Measurements from ENCODE around the gene ARMH3. TPM values are rescaled to one million over a fixed set of nuclear protein-coding genes. Genes with fewer than 3 reads are reported as not detected.
A peak's percentile ranks its signal among the peaks of the same experiment; 100 is the strongest.

The ARMH3 gene
- polyA plus RNA-seq, 6 donors from 2014 or later, result 29.9 to 56.9 (median 46.8) TPM

DNA sequence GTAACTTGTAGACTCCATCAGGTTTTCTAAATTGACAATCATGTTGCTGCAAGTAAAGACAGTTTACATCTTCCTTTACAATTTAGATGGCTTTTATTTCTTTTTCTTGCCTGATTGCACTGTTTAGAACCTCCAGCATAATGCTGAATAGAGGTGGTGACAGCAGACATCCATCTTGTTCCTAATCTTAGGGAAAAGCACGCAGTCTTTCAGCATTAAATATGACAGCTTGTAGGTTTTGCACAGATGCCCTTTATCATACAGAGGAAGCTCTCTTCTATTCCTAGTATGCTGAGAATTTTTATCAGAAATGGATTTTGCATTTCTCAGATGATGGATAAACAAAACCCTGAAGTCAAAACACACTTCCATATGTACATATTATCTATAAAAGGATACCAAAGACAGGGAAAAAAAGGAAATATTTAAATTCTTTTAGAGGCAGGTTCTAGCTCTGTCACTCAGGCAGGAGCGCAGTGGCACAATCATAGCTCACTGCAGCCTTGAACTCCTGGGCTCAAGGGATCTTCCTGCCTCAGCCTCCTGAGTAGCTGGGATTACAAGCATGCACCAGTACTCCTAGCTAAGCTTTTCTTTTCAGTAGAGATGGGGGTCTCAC, 143.3 kb downstream of the ARMH3 start:
- peak overlapping the region in 1 of 6 donors; percentile 42 for H3K27ac Mint-ChIP-seq
- no peak overlapping the region for H3K4me3 Mint-ChIP-seq
- no peaks in the 10 kb centered on the region for H3K9me3 Mint-ChIP-seq

DNA sequence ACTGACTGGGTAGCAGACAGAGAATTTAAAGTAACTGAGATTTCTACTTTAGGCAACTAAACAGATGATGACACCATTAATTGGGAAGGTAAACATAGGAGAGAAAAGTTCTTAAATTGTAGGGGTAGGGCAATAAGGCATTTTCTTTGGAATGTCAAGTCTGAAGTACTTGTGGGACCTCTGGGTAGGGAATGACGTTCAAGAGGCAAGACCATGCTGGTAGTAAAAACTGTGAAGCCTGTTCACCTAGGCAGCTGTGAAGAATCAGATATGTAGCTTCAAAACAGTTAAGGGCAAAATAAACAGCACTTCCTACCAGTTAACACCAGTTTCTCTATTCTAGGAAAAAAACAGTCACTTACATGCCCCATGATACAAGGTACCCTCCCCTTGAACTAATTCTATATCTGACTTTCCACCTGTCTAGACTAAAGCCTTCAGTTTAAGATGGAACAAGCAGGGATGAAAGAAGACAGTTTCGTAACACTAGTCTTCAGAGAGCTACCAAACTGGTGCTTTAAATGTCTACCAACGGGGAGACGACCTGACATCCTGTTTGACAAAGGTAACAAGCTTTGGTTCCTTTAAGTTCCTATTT, 149.3 kb downstream of the ARMH3 start:
- H3K36me3 Mint-ChIP-seq, result peaks cover 0 to 13% of the 10 kb centered on the region in 2 donors
- peak overlapping the region; percentile 31 to 74 (median 58) for H3K27ac Mint-ChIP-seq
- H3K4me3 Mint-ChIP-seq, result peak overlapping the region in 2 of 8 donors; percentile 45 to 54
- H3K9me3 Mint-ChIP-seq, result no peaks in the 10 kb centered on the region
- no peaks in the 10 kb centered on the region for H3K27me3 Mint-ChIP-seq
- no peak for ATAC-seq (ENCODE audit: low read depth in 2 of 2)
- DNase-seq, result no peak
- peaks cover 48 to 79% (median 56%) of the 10 kb centered on the region in 3 donors for H3K4me1 Mint-ChIP-seq

More for the DNA sequence above, 143.3 kb downstream of the ARMH3 start:
- peaks cover 0 to 8% of the 10 kb centered on the region in 2 donors for H3K36me3 Mint-ChIP-seq
- no peaks in the 10 kb centered on the region for H3K27me3 Mint-ChIP-seq
- ATAC-seq (ENCODE audit: low read depth in 2 of 2), result no peak
- peaks cover 21 to 53% (median 22%) of the 10 kb centered on the region in 3 donors for H3K4me1 Mint-ChIP-seq
- DNase-seq, result no peak

DNA sequence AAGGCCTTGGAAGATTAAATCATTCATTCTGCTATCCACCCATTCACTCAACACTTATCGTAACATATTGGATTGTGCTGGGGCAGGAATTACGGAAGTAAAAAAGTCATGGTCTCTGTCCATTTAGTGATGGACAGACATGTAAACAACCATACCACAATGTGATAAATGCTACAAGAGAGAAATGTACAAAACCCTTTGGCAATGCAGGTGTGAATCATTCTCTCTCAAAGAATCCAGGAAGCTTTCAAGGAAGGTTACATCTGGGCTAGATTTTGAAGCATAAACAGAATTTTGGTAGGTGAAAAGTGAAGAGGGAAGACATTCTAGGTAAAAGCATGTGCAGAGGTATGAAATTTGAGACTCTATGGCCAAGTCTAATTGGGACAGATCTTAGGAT, 150.7 kb downstream of the ARMH3 start:
- ATAC-seq (ENCODE audit: low read depth in 2 of 2) (no peak), DNase-seq (no peak)
- H3K27me3 Mint-ChIP-seq, result no peaks in the 10 kb centered on the region
- H3K4me1 Mint-ChIP-seq, result peaks cover 62 to 85% (median 71%) of the 10 kb centered on the region in 3 donors
- peak overlapping the region in 3 of 6 donors; percentile 46 to 89 (median 49) for H3K27ac Mint-ChIP-seq
- H3K36me3 Mint-ChIP-seq, result peaks cover 0 to 9% of the 10 kb centered on the region in 2 donors
- no peak overlapping the region for H3K4me3 Mint-ChIP-seq
- no peaks in the 10 kb centered on the region for H3K9me3 Mint-ChIP-seq

DNA sequence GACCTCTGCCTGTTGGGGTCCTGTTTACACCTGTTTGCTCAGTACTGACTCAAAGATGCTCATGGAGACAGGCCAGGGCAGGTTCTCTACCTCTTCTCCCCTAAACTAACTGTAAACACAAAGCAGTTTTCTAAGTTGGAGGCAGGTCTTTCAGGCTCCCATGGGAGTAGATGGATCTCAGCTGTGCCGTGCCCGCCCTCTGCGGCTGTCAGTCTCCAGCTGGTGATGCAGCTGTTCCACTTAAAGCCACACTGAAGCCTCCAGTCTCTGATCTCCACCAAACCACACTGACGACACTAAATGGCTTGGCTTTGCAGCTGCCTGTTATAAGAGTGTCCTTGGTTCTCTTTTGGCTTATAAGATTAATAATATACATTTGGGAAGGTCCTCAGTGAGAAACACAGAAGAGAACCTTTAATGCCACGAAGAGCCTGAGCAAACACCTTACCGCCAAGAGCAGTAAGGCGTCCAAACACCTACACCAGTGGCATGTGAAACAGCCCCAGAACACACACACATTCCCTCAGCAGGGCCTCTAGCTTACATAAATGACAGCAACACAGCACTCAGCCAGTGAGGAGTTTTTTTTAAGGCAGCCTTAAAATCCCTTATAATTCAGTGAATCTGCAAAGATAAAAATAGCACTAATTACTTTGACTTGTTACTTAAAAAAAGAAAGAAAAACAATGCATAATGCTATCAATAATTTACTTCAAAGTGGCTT, 152.0 kb downstream of the ARMH3 start:
- Mint-ChIP-seq H3K4me1 (peaks cover 61 to 87% (median 76%) of the 10 kb centered on the region in 3 donors), H3K9me3 (no peaks in the 10 kb centered on the region), H3K27ac (peak overlapping the region; percentile 69 to 98 (median 95)), H3K36me3 (peaks cover 0 to 5% of the 10 kb centered on the region in 2 donors), H3K4me3 (peak overlapping the region; percentile 25 to 79 (median 70)), H3K27me3 (no peaks in the 10 kb centered on the region)
- ATAC-seq (ENCODE audit: low read depth in 2 of 2), result peak; percentile 77 to 82
- DNase-seq, result peak; percentile 69

DNA sequence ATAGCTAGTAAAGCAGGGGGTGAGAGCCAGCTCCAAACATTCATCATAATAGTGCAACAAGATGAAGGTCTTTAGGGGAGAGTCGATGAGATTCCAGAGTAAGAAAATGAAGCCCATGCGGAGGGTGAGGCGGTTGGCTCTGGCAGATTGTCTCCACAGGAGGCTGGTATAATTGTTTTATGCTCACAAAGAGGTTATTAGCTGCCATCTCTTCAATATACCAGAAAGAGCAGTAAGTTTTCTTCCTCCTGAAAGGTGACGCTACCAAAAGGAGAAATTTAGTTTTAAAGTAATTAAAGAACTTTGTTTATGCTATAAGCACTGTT, 153.2 kb downstream of the ARMH3 start:
- no peak for ATAC-seq (ENCODE audit: low read depth in 2 of 2)
- H3K4me1 Mint-ChIP-seq, result peaks cover 61 to 96% (median 84%) of the 10 kb centered on the region in 3 donors

DNA sequence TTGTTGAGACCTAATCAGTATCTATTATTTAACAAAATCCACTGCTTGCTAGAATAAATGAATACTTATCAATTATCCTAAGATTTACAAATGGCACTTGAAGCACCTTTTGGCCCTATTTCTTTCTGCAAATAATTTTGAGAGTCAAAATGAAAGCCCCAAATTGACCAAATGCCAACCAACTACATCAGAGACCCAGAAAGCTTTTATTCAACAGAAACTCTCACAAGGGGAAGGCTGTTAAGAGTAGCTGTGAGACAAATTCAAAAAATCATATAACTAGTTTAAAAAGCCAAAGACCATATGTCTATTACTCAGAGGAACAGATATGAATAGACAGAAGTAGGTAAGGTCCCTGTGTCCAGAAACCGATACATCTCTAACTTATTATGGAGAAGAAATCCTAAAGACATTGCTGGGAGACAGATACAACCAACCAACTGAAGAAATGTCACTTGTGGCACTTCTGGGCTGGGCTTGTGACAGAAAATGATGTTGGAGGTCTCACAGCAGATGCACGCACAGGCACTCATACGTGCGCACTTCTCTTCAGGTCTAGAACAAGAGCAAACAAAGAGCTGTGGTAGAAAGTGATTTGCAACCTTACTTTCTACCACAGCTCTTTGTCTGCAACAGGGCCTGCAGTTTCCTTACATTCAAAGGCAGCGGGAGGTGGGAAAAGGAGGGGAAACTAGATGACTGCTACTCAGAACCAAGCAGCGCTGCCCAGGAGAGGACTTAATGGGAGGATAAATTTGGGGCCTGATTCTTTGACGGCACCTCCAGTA, 153.7 kb downstream of the ARMH3 start:
- H3K4me3 Mint-ChIP-seq, result peak overlapping the region in 4 of 8 donors; percentile 8 to 80 (median 70)
- H3K4me1 Mint-ChIP-seq, result peaks cover 66 to 96% (median 90%) of the 10 kb centered on the region in 3 donors
- peak overlapping the region; percentile 89 to 98 (median 98) for H3K27ac Mint-ChIP-seq

More for the DNA sequence above, 153.2 kb downstream of the ARMH3 start:
- H3K27me3 Mint-ChIP-seq, result no peaks in the 10 kb centered on the region
- H3K4me3 Mint-ChIP-seq, result peak overlapping the region in 3 of 8 donors; percentile 10 to 66 (median 17)
- peaks cover 0 to 5% of the 10 kb centered on the region in 2 donors for H3K36me3 Mint-ChIP-seq
- no peaks in the 10 kb centered on the region for H3K9me3 Mint-ChIP-seq
- DNase-seq, result no peak
- peak overlapping the region in 5 of 6 donors; percentile 41 to 98 (median 89) for H3K27ac Mint-ChIP-seq

DNA sequence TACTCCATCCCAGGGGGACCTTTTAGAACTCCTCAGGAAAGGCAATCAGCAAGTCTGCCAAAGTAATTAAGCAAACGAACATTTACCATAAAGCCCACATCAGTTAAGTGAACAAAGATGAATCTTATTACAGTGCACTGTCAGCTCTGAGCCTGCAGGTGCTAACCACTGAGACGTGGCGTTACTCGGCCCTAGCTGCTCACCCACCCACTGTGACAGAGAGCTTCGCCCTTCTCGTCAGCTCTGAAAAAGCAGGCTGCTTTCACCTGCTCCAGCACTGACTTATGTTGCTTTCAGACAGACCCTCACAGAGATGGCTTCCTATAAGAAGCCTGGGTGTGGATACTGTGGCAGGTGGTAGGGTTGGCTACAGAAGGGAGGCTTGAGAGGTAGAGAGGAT, 154.6 kb downstream of the ARMH3 start:
- Mint-ChIP-seq H3K27ac (peak overlapping the region; percentile 89 to 98 (median 97)), H3K36me3 (peaks cover 0 to 5% of the 10 kb centered on the region in 2 donors), H3K27me3 (no peaks in the 10 kb centered on the region), H3K4me3 (peak overlapping the region in 7 of 8 donors; percentile 54 to 88 (median 75)), H3K4me1 (peaks cover 66 to 97% (median 92%) of the 10 kb centered on the region in 3 donors), H3K9me3 (no peaks in the 10 kb centered on the region)
- peak; percentile 88 to 92 for ATAC-seq (ENCODE audit: low read depth in 2 of 2)
- peak; percentile 69 for DNase-seq

More for the DNA sequence above, 153.7 kb downstream of the ARMH3 start:
- DNase-seq, result no peak
- no peaks in the 10 kb centered on the region for H3K27me3 Mint-ChIP-seq
- H3K36me3 Mint-ChIP-seq, result peaks cover 0 to 5% of the 10 kb centered on the region in 2 donors
- ATAC-seq (ENCODE audit: low read depth in 2 of 2), result no peak
- H3K9me3 Mint-ChIP-seq, result no peaks in the 10 kb centered on the region

DNA sequence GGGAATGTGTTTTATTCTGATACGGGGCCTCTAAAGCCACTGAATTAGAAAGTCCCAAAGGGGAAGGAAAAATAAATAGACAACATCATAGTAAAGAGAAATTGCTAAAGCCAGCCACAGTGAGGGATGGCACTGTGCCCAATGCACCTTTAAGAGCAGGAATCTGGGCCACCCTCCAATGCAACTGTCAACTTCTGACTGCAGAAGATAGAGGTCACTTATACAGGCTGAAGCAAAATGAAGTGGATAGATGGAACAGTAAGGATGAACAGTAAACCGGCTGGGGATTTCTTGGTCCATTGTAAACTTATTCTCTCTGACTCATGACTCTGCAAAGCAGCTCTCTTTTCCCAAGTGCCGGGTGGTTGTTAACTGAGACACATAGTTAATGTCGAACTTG, 158.3 kb downstream of the ARMH3 start:
- Mint-ChIP-seq H3K4me3 (peak overlapping the region in 4 of 8 donors; percentile 10 to 76 (median 36)), H3K27ac (peak overlapping the region in 2 of 6 donors; percentile 20 to 80), H3K27me3 (no peaks in the 10 kb centered on the region), H3K36me3 (no peaks in the 10 kb centered on the region), H3K4me1 (peaks cover 50 to 93% (median 79%) of the 10 kb centered on the region in 3 donors), H3K9me3 (no peaks in the 10 kb centered on the region)
- no peak for DNase-seq
- no peak for ATAC-seq (ENCODE audit: low read depth in 2 of 2)

DNA sequence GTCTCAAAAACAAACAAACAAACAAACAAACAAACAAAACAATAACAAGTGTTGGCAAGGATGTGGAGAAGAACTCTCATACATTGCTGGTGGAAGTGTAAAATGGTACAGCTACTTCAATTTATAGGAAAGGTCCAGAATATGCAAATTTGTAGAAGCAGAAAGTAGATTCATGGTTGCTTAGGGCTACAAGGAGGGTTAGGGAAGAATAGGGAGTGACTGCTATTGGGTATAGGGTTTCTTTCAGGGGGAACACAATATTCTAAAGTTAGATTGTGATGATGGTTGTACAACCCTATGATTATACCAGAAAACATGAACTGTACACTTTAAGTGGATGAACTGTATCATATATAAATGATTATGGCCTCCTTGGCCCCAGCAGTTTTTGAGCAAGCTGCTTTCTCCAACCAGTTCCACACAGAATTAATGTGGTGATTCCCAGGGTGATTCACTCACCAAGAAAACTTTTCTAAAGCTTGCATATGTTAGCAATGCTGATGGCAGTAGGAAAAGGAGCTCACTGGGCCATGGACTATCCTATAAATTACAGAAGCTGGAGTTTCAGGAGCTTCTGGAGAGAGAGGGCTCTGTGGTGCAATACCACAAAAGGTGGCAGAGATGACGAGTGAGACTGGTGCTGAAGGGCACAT, 159.6 kb downstream of the ARMH3 start:
- Mint-ChIP-seq H3K27me3 (no peaks in the 10 kb centered on the region), H3K27ac (peak overlapping the region in 3 of 6 donors; percentile 30 to 84 (median 81)), H3K4me3 (peak overlapping the region in 4 of 8 donors; percentile 20 to 42 (median 26))

DNA sequence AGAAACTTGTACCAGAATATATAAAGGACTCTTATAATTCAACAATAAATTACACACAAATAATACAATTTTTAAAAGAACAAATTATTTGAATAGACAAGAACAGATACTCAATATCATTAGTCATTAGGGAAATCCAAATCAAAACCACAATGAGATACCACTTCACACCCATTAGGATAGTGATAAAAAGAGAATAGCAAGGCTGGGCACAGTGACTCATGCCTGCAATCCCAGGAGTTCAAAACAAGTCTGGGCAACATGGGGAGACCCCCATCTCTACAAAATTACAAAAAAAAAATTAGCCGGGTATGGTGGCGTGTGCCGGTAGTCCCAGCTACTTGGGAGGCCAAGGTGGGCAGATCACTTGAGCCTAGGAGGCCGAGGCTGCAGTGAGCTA, 160.2 kb downstream of the ARMH3 start:
- Mint-ChIP-seq H3K4me1 (peaks cover 33 to 88% (median 66%) of the 10 kb centered on the region in 3 donors), H3K27ac (peak overlapping the region in 2 of 6 donors; percentile 30 to 42), H3K4me3 (no peak overlapping the region), H3K9me3 (no peaks in the 10 kb centered on the region), H3K36me3 (no peaks in the 10 kb centered on the region), H3K27me3 (no peaks in the 10 kb centered on the region)
- DNase-seq (no peak), ATAC-seq (ENCODE audit: low read depth in 2 of 2) (no peak)

More for the DNA sequence above, 159.6 kb downstream of the ARMH3 start:
- Mint-ChIP-seq H3K4me1 (peaks cover 38 to 88% (median 66%) of the 10 kb centered on the region in 3 donors), H3K9me3 (no peaks in the 10 kb centered on the region), H3K36me3 (no peaks in the 10 kb centered on the region)
- ATAC-seq (ENCODE audit: low read depth in 2 of 2) (no peak), DNase-seq (no peak)

DNA sequence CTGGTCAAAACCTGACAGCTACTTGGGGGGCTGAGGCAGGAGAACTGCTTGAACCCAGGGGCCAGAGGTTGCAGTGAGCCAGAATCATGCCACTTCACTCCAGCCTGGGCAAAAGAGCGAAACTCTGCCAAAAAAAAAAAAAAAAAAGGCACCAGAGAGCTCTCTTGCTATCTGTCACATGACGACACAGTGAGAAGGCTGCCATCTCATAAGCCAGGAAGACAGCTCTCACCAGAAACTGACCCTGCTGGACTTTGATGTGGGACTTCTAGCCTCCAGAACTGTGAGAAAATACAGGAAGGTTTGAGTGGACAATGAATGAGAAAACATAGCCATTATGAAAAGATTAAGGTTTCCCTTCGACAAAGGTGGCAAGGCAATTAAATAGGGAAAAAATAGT, 161.2 kb downstream of the ARMH3 start:
- Mint-ChIP-seq H3K27ac (peak overlapping the region in 4 of 6 donors; percentile 9 to 76 (median 36)), H3K4me3 (peak overlapping the region in 1 of 8 donors; percentile 70), H3K9me3 (no peaks in the 10 kb centered on the region), H3K36me3 (no peaks in the 10 kb centered on the region), H3K27me3 (no peaks in the 10 kb centered on the region), H3K4me1 (peaks cover 27 to 85% (median 65%) of the 10 kb centered on the region in 3 donors)
- ATAC-seq (ENCODE audit: low read depth in 2 of 2) (no peak), DNase-seq (no peak)

DNA sequence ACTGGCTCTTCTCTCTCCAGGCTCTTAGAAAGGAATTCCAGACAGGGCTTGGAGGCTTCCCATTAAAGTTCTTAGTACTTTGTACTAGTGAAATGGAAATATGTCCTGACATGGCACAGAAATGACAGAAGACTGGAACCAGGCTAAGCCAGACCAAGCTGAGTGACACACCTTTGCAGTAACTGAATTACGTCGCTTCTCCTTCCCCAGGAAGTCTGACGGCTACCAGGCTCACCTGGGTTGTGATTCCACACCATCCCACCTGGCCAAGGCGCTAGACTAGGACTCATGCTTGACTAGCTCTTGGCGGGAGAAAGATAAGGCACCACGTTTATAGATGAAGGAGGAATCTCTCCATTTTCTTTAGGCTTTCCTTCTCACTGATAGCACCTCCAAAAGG, 161.7 kb downstream of the ARMH3 start:
- no peaks in the 10 kb centered on the region for H3K27me3 Mint-ChIP-seq
- H3K4me1 Mint-ChIP-seq, result peaks cover 32 to 85% (median 65%) of the 10 kb centered on the region in 3 donors
- DNase-seq (no peak), ATAC-seq (ENCODE audit: low read depth in 2 of 2) (no peak)
- peak overlapping the region in 1 of 8 donors; percentile 56 for H3K4me3 Mint-ChIP-seq
- H3K9me3 Mint-ChIP-seq, result no peaks in the 10 kb centered on the region
- H3K27ac Mint-ChIP-seq, result peak overlapping the region in 4 of 6 donors; percentile 28 to 76 (median 61)
- H3K36me3 Mint-ChIP-seq, result no peaks in the 10 kb centered on the region
